ENCODE data around the gene DLST. TPM values are rescaled to one million over a fixed set of nuclear protein-coding genes. Genes with fewer than 3 reads are reported as not detected.
A peak's percentile ranks its signal among the peaks of the same experiment; 100 is the strongest.

DLST gene
- total and polyA plus RNA-seq, 9 donors = 38.6 to 76.2 (median 65.0) TPM

GRCh38 chr14:74936731-74937130 lies 55.0 kb downstream of the DLST start:
- DNase-seq = no peak
- Histone ChIP-seq H3K4me3 (ENCODE audit: low read length) (no peak overlapping the region), H3K36me3 (ENCODE audit: control insufficient read depth, insufficient read depth, low read length) (peaks cover 7% of the 10 kb centered on the region), H3K4me1 (ENCODE audit: control insufficient read depth, insufficient read depth, low read length) (peaks cover 71% of the 10 kb centered on the region), H3K27me3 (ENCODE audit: control insufficient read depth, insufficient read depth, low read length) (no peaks in the 10 kb centered on the region), H3K27ac (ENCODE audit: low read length) (no peak overlapping the region), H3K9me3 (replicated peaks; ENCODE audit: control insufficient read depth, low read depth, low read length) (no peaks in the 10 kb centered on the region)
- WGBS (ENCODE audit: insufficient coverage) = 87% methylated on average over 7 of the region's 8 CpGs

GRCh38 chr14:74937171-74937570 lies 55.5 kb downstream of the DLST start:
- Histone ChIP-seq H3K27me3 (ENCODE audit: control insufficient read depth, insufficient read depth, low read length) (no peaks in the 10 kb centered on the region), H3K4me3 (ENCODE audit: low read length) (no peak overlapping the region), H3K4me1 (ENCODE audit: control insufficient read depth, insufficient read depth, low read length) (peaks cover 73% of the 10 kb centered on the region), H3K36me3 (ENCODE audit: control insufficient read depth, insufficient read depth, low read length) (peaks cover 12% of the 10 kb centered on the region), H3K27ac (ENCODE audit: low read length) (no peak overlapping the region), H3K9me3 (replicated peaks; ENCODE audit: control insufficient read depth, low read depth, low read length) (no peaks in the 10 kb centered on the region)
- no peak for DNase-seq
- no CpG with 5 or more reads among the region's 2 CpGs for WGBS (ENCODE audit: insufficient coverage)

GRCh38 chr14:74938531-74939495 lies 57.1 kb downstream of the DLST start:
- Histone ChIP-seq H3K9me3 (replicated peaks; ENCODE audit: control insufficient read depth, low read depth, low read length) (no peaks in the 10 kb centered on the region), H3K36me3 (ENCODE audit: control insufficient read depth, insufficient read depth, low read length) (peaks cover 23% of the 10 kb centered on the region), H3K27me3 (ENCODE audit: control insufficient read depth, insufficient read depth, low read length) (no peaks in the 10 kb centered on the region), H3K4me1 (ENCODE audit: control insufficient read depth, insufficient read depth, low read length) (peaks cover 69% of the 10 kb centered on the region), H3K4me3 (ENCODE audit: low read length) (no peak overlapping the region), H3K27ac (ENCODE audit: low read length) (peak overlapping the region; percentile 94)
- WGBS (ENCODE audit: insufficient coverage) = 100% methylated on average over 3 of the region's 10 CpGs
- no peak for DNase-seq

GRCh38 chr14:74940956-74941565 lies 59.3 kb downstream of the DLST start:
- Histone ChIP-seq H3K4me3 (ENCODE audit: low read length) (no peak overlapping the region), H3K36me3 (ENCODE audit: control insufficient read depth, insufficient read depth, low read length) (peaks cover 28% of the 10 kb centered on the region), H3K27me3 (ENCODE audit: control insufficient read depth, insufficient read depth, low read length) (no peaks in the 10 kb centered on the region), H3K27ac (ENCODE audit: low read length) (peak overlapping the region; percentile 49), H3K4me1 (ENCODE audit: control insufficient read depth, insufficient read depth, low read length) (peaks cover 49% of the 10 kb centered on the region), H3K9me3 (replicated peaks; ENCODE audit: control insufficient read depth, low read depth, low read length) (no peaks in the 10 kb centered on the region)
- 85% methylated on average over 16 of the region's 18 CpGs for WGBS (ENCODE audit: insufficient coverage)
- DNase-seq = no peak

- no peak overlapping the region for H3K4me3 ChIP-seq (ENCODE audit: low read length)
- no peaks in the 10 kb centered on the region for H3K9me3 ChIP-seq (replicated peaks; ENCODE audit: control insufficient read depth, low read depth, low read length)
- WGBS (ENCODE audit: insufficient coverage) = 67% methylated on average over 8 of the region's 13 CpGs
- no peaks in the 10 kb centered on the region for H3K27me3 ChIP-seq (ENCODE audit: control insufficient read depth, insufficient read depth, low read length)
- no peak for DNase-seq
- H3K4me1 ChIP-seq (ENCODE audit: control insufficient read depth, insufficient read depth, low read length) = peaks cover 49% of the 10 kb centered on the region
- peak overlapping the region; percentile 49 for H3K27ac ChIP-seq (ENCODE audit: low read length)
- peaks cover 28% of the 10 kb centered on the region for H3K36me3 ChIP-seq (ENCODE audit: control insufficient read depth, insufficient read depth, low read length)
Measured at GRCh38 chr14:74941676-74942097, 60.0 kb downstream of the DLST start.

GRCh38 chr14:74942181-74942580 lies 60.5 kb downstream of the DLST start:
- no peak overlapping the region for H3K4me3 ChIP-seq (ENCODE audit: low read length)
- H3K4me1 ChIP-seq (ENCODE audit: control insufficient read depth, insufficient read depth, low read length) = peaks cover 51% of the 10 kb centered on the region
- H3K27me3 ChIP-seq (ENCODE audit: control insufficient read depth, insufficient read depth, low read length) = no peaks in the 10 kb centered on the region
- 70% methylated on average over 8 of the region's 12 CpGs for WGBS (ENCODE audit: insufficient coverage)
- peaks cover 30% of the 10 kb centered on the region for H3K36me3 ChIP-seq (ENCODE audit: control insufficient read depth, insufficient read depth, low read length)
- no peaks in the 10 kb centered on the region for H3K9me3 ChIP-seq (replicated peaks; ENCODE audit: control insufficient read depth, low read depth, low read length)
- no peak for DNase-seq
- H3K27ac ChIP-seq (ENCODE audit: low read length) = peak overlapping the region; percentile 49

- peaks cover 34% of the 10 kb centered on the region for H3K36me3 ChIP-seq (ENCODE audit: control insufficient read depth, insufficient read depth, low read length)
- H3K4me1 ChIP-seq (ENCODE audit: control insufficient read depth, insufficient read depth, low read length) = peaks cover 53% of the 10 kb centered on the region
- WGBS (ENCODE audit: insufficient coverage) = 55% methylated on average over 9 of the region's 11 CpGs
- peak overlapping the region; percentile 49 for H3K27ac ChIP-seq (ENCODE audit: low read length)
- H3K27me3 ChIP-seq (ENCODE audit: control insufficient read depth, insufficient read depth, low read length) = no peaks in the 10 kb centered on the region
- no peak for DNase-seq
- H3K4me3 ChIP-seq (ENCODE audit: low read length) = no peak overlapping the region
- no peaks in the 10 kb centered on the region for H3K9me3 ChIP-seq (replicated peaks; ENCODE audit: control insufficient read depth, low read depth, low read length)
Measured at GRCh38 chr14:74942608-74943007, 60.9 kb downstream of the DLST start.

GRCh38 chr14:74945261-74945851 lies 63.6 kb downstream of the DLST start:
- no peak overlapping the region for H3K4me3 ChIP-seq (ENCODE audit: low read length)
- H3K9me3 ChIP-seq (replicated peaks; ENCODE audit: control insufficient read depth, low read depth, low read length) = no peaks in the 10 kb centered on the region
- H3K27me3 ChIP-seq (ENCODE audit: control insufficient read depth, insufficient read depth, low read length) = no peaks in the 10 kb centered on the region
- peaks cover 62% of the 10 kb centered on the region for H3K4me1 ChIP-seq (ENCODE audit: control insufficient read depth, insufficient read depth, low read length)
- 44% methylated on average over 11 of the region's 17 CpGs for WGBS (ENCODE audit: insufficient coverage)
- no peak for DNase-seq
- peaks cover 55% of the 10 kb centered on the region for H3K36me3 ChIP-seq (ENCODE audit: control insufficient read depth, insufficient read depth, low read length)
- H3K27ac ChIP-seq (ENCODE audit: low read length) = no peak overlapping the region

- no peak overlapping the region for H3K4me3 ChIP-seq (ENCODE audit: low read length)
- no peak overlapping the region for H3K27ac ChIP-seq (ENCODE audit: low read length)
- H3K9me3 ChIP-seq (replicated peaks; ENCODE audit: control insufficient read depth, low read depth, low read length) = no peaks in the 10 kb centered on the region
- WGBS (ENCODE audit: insufficient coverage) = 35% methylated on average over 11 of the region's 17 CpGs
- H3K27me3 ChIP-seq (ENCODE audit: control insufficient read depth, insufficient read depth, low read length) = no peaks in the 10 kb centered on the region
- H3K4me1 ChIP-seq (ENCODE audit: control insufficient read depth, insufficient read depth, low read length) = peaks cover 64% of the 10 kb centered on the region
- peak; percentile 84 for DNase-seq
- H3K36me3 ChIP-seq (ENCODE audit: control insufficient read depth, insufficient read depth, low read length) = peaks cover 57% of the 10 kb centered on the region
Measured at GRCh38 chr14:74945852-74946658, 64.3 kb downstream of the DLST start.

All from muscle of leg (tissue), 11 donors.